Keratinocyte (primary cell): ENCODE data around the gene SMU1. TPM values are rescaled to one million over a fixed set of nuclear protein-coding genes. Genes with fewer than 3 reads are reported as not detected.

ENCODE experiments used
- DNase-seq: peaks from one replicate; pipeline ENCODE4 v3.0.0-alpha.2; 2011; ENCODE audit warnings: low read depth, missing footprints, low spot score
- FAIRE-seq: peaks from 2 replicates; lab custom pipeline; 2011; peaks lifted over from hg19 to GRCh38; lab: Jason Lieb, UNC
- H2AFZ ChIP-seq: 2 replicates; pipeline ENCODE4 v1.6.0; 2012; ENCODE audit warnings: low read length, control low read depth, inconsistent platforms; ENCODE audit not compliant: control insufficient read depth
- H3K27ac ChIP-seq: 2 replicates; pipeline ENCODE4 v1.5.1; 2011; ENCODE audit warnings: low read length; ENCODE audit not compliant: control insufficient read depth, insufficient read depth
- H3K27me3 ChIP-seq: 3 replicates; pipeline ENCODE4 v1.6.0; 2011; ENCODE audit warnings: low read length; ENCODE audit not compliant: control insufficient read depth, insufficient read depth; ENCODE audit errors: extremely low read depth
- H3K36me3 ChIP-seq, 2 experiments: 2 replicates in 1 of 2; 3 replicates in 1 of 2; pipeline ENCODE4 v1.5.1; 2011; ENCODE audit warnings: low read length in 2 of 2, mild to moderate bottlenecking in 1 of 2; ENCODE audit not compliant: control insufficient read depth in 2 of 2, insufficient read depth in 2 of 2; ENCODE audit errors: extremely low read depth in 1 of 2
- H3K4me1 ChIP-seq: 3 replicates; pipeline ENCODE4 v1.5.1; 2011; ENCODE audit warnings: low read length; ENCODE audit not compliant: control insufficient read depth, insufficient read depth; ENCODE audit errors: extremely low read depth
- H3K4me2 ChIP-seq: 3 replicates; pipeline ENCODE4 v1.6.0; 2011; ENCODE audit warnings: low read depth, low read length; ENCODE audit not compliant: control insufficient read depth, insufficient read depth; ENCODE audit errors: extremely low read depth
- H3K4me3 ChIP-seq, 3 experiments: fragments of 200-600 bp in 1 of 3; sonication (generic) in 1 of 3; 2 replicates in 2 of 3; 3 replicates in 1 of 3; pipeline ENCODE4 v1.5.1; 2011 to 2016; ENCODE audit warnings: low read length in 3 of 3, mild to moderate bottlenecking in 3 of 3, control low read depth in 2 of 3, inconsistent platforms in 1 of 3, low read depth in 1 of 3, mixed read lengths in 1 of 3, mixed run types in 1 of 3, moderate library complexity in 1 of 3; ENCODE audit not compliant: control insufficient read depth in 2 of 3, insufficient read depth in 2 of 3; ENCODE audit errors: extremely low read depth in 1 of 3
- H3K79me2 ChIP-seq: 2 replicates; pipeline ENCODE4 v1.6.0; 2012; ENCODE audit warnings: low read length; ENCODE audit not compliant: control insufficient read depth, insufficient read depth
- H3K9ac ChIP-seq: 3 replicates; pipeline ENCODE4 v1.6.0; 2011; ENCODE audit warnings: low read length; ENCODE audit not compliant: control insufficient read depth, insufficient read depth; ENCODE audit errors: extremely low read depth
- H3K9me1 ChIP-seq: 3 replicates; pipeline ENCODE4 v1.6.0; 2011; ENCODE audit warnings: low read length; ENCODE audit not compliant: control insufficient read depth, insufficient read depth; ENCODE audit errors: extremely low read depth
- H3K9me3 ChIP-seq: 2 replicates; pipeline ENCODE4 v1.5.1; 2012; ENCODE audit warnings: low read depth, low read length; ENCODE audit not compliant: control insufficient read depth
- H4K20me1 ChIP-seq: 3 replicates; pipeline ENCODE4 v1.6.0; 2011; ENCODE audit warnings: low read length; ENCODE audit not compliant: control insufficient read depth, insufficient read depth; ENCODE audit errors: extremely low read depth
- EZH2 ChIP-seq: IDR thresholded peaks from one replicate; pipeline ENCODE4 v1.6.1; 2012; ENCODE audit warnings: inconsistent platforms, mild to moderate bottlenecking, low read length, moderate library complexity
- dilution Hi-C: fragments of 300-500 bp; cut with MboI; formaldehyde crosslinking; loops from one replicate; pipeline ENCODE4 v1.7.0; 2020; ENCODE audit warnings: low sequenced_read_pairs; ENCODE audit not compliant: extremely low pct_ligation_motif_present
- polyA plus RNA-seq, 5 experiments: library from polyadenylated mRNA; depleted of rRNA in 3 of 5; stranded (reverse) in 3 of 5; stranded (forward) in 1 of 5; unstranded in 1 of 5; fragments of >200 nt; gene quantifications; 1 replicate in 1 of 5; 2 replicates in 3 of 5; 3 replicates in 1 of 5; pipeline versions ENCODE4 v1.2.1 to v1.2.3, GENCODE V29; 2011 to 2012; ENCODE audit warnings: missing spikeins in 2 of 5, low read depth in 1 of 5, low replicate concordance in 1 of 5
- TF ChIP-seq, protein P1 (sequence below), 3 experiments: IDR thresholded peaks in 1 of 3; conservative IDR thresholded peaks in 1 of 3; optimal IDR thresholded peaks in 1 of 3; 2 replicates in 2 of 3; 3 replicates in 1 of 3; pipeline versions ENCODE3 to v1.5.1; 2011; ENCODE audit warnings: low read length in 3 of 3, mild to moderate bottlenecking in 3 of 3, moderate library complexity in 2 of 3, control low read depth in 1 of 3, inconsistent platforms in 1 of 3; ENCODE audit not compliant: insufficient read depth in 2 of 3; ENCODE audit errors: extremely low read depth in 1 of 3

The SMU1 gene
- polyA plus RNA-seq, 1 donor (not counting 4 experiments of a cell fraction or from before 2014, with no cell fraction given): 20.3 TPM

DNA sequence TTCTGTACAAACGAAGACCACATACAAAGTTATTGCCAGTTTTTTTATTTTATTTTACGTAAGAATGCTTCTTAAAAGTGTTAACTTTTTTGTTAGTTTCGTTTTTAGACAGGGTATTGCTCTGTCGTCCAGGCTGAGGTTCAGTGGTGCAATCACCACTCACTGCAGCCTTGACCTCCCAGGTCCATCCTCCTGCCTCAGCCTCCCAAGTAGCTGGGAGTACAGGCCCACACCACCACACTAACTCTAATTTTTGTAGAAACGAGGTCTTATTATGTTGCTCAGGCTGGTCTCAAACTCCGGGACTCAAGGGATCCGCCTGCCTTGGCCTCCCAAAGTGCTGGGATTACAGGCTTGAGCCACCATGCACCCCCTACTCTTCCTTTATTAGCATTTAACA is 53.7 kb downstream of the SMU1 start:
- peak overlapping the region; percentile 100 for H3K4me2 ChIP-seq
- peaks cover 31% of the 10 kb centered on the region for H3K4me1 ChIP-seq
- TF ChIP-seq, protein P1, sequence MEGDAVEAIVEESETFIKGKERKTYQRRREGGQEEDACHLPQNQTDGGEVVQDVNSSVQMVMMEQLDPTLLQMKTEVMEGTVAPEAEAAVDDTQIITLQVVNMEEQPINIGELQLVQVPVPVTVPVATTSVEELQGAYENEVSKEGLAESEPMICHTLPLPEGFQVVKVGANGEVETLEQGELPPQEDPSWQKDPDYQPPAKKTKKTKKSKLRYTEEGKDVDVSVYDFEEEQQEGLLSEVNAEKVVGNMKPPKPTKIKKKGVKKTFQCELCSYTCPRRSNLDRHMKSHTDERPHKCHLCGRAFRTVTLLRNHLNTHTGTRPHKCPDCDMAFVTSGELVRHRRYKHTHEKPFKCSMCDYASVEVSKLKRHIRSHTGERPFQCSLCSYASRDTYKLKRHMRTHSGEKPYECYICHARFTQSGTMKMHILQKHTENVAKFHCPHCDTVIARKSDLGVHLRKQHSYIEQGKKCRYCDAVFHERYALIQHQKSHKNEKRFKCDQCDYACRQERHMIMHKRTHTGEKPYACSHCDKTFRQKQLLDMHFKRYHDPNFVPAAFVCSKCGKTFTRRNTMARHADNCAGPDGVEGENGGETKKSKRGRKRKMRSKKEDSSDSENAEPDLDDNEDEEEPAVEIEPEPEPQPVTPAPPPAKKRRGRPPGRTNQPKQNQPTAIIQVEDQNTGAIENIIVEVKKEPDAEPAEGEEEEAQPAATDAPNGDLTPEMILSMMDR (optimal IDR thresholded peaks at IDR 0.05 in 1 of 3, IDR thresholded peaks at IDR 0.05 in 1 of 3, conservative IDR thresholded peaks at IDR 0.05 in 1 of 3; ENCODE audit: extremely low read depth in 1 of 3, insufficient read depth in 2 of 3, low read length in 3 of 3): no peak
- TF ChIP-seq EZH2: no peak
- FAIRE-seq: no peak
- no peaks in the 10 kb centered on the region for H3K27me3 ChIP-seq
- peaks cover 2% of the 10 kb centered on the region for H4K20me1 ChIP-seq
- H3K9me1 ChIP-seq: no peaks in the 10 kb centered on the region
- H3K27ac ChIP-seq: no peak overlapping the region
- H3K4me3 ChIP-seq: peak overlapping the region in 1 of 3 experiments; percentile 97
- DNase-seq: no peak
- H3K9ac ChIP-seq: no peak overlapping the region
- H3K79me2 ChIP-seq: peaks cover 79% of the 10 kb centered on the region
- dilution Hi-C loops: no loop called here
- H3K9me3 ChIP-seq: no peaks in the 10 kb centered on the region
- H2AFZ ChIP-seq: no peak overlapping the region
- peaks cover 5 to 25% of the 10 kb centered on the region in 2 experiments for H3K36me3 ChIP-seq

DNA sequence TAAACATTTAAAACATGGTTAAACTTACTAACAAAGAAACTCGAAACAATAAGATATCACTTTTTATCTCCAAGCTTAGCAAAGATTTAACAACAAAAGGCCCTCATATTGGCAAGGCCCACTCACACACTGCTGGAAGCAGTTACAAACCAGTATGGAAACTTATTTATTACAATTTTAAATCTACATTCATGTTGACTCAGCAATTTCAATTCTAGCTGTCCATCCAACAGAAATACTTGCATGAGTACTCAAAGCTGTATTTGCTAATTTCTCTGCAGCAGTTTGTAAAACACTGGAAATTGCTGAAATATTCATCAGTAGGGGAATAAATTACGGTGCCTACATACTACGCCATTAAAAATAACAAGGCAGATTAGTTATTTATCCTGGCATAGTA is 54.2 kb downstream of the SMU1 start:
- Histone ChIP-seq H3K9ac (no peak overlapping the region), H3K27me3 (no peaks in the 10 kb centered on the region), H3K4me2 (no peak overlapping the region), H3K9me1 (no peaks in the 10 kb centered on the region), H3K4me1 (peaks cover 26% of the 10 kb centered on the region), H2AFZ (no peak overlapping the region), H3K36me3 (peaks cover 2 to 20% of the 10 kb centered on the region in 2 experiments), H3K79me2 (peaks cover 74% of the 10 kb centered on the region), H3K4me3 (no peak overlapping the region), H4K20me1 (peaks cover 2% of the 10 kb centered on the region), H3K27ac (no peak overlapping the region), H3K9me3 (no peaks in the 10 kb centered on the region)
- dilution Hi-C loops: no loop called here
- DNase-seq (no peak), FAIRE-seq (no peak)
- TF ChIP-seq, protein P1 (optimal IDR thresholded peaks at IDR 0.05 in 1 of 3, IDR thresholded peaks at IDR 0.05 in 1 of 3, conservative IDR thresholded peaks at IDR 0.05 in 1 of 3; ENCODE audit: extremely low read depth in 1 of 3, insufficient read depth in 2 of 3, low read length in 3 of 3): no peak
- TF ChIP-seq EZH2: no peak
